ENCODE measurements around the gene KAZALD1.
A peak's percentile ranks its signal among the peaks of the same experiment; 100 is the strongest.

The KAZALD1 gene

DNA sequence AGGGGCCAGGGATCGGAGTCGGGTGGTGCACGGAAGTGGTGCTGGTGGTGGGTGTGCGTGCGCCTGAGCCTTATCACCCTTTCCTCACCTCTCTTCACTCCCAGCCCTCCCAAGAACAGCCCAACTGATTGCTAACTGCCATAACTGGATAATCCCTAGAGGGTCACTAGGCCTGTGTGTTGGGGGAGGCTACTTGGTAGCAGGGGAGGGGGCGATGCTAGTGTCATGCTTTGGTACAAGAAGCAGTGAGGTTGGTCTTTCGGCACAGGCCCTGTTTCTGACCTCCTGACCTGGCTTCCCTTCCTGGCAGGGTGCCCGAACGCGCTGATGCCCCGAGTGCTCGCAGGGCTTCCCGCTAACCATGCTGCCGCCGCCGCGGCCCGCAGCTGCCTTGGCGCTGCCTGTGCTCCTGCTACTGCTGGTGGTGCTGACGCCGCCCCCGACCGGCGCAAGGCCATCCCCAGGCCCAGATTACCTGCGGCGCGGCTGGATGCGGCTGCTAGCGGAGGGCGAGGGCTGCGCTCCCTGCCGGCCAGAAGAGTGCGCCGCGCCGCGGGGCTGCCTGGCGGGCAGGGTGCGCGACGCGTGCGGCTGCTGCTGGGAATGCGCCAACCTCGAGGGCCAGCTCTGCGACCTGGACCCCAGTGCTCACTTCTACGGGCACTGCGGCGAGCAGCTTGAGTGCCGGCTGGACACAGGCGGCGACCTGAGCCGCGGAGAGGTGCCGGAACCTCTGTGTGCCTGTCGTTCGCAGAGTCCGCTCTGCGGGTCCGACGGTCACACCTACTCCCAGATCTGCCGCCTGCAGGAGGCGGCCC lies 652 bp downstream of the KAZALD1 start:
- DNase-seq (ENCODE audit: low read depth, low spot score) = no peak
- H3K4me3 ChIP-seq = no peak overlapping the region
- no peaks in the 10 kb centered on the region for H3K36me3 ChIP-seq (ENCODE audit: insufficient read depth, low read length)
- H3K9ac ChIP-seq (ENCODE audit: insufficient read length) = no peak overlapping the region
- no peaks in the 10 kb centered on the region for H3K9me3 ChIP-seq (ENCODE audit: low read depth, low read length)
- H3K27ac ChIP-seq = no peak overlapping the region
- no peak for TF ChIP-seq FOXP2 (optimal IDR thresholded peaks at IDR 0.05; ENCODE audit: control extremely low read depth, extremely low read length, insufficient read depth)
- TF ChIP-seq EZH2 (IDR thresholded peaks at IDR 0.05) = no peak
- TF ChIP-seq POLR2AphosphoS5 (IDR thresholded peaks at IDR 0.05; ENCODE audit: borderline replicate concordance, low read depth, low read length) = no peak

DNA sequence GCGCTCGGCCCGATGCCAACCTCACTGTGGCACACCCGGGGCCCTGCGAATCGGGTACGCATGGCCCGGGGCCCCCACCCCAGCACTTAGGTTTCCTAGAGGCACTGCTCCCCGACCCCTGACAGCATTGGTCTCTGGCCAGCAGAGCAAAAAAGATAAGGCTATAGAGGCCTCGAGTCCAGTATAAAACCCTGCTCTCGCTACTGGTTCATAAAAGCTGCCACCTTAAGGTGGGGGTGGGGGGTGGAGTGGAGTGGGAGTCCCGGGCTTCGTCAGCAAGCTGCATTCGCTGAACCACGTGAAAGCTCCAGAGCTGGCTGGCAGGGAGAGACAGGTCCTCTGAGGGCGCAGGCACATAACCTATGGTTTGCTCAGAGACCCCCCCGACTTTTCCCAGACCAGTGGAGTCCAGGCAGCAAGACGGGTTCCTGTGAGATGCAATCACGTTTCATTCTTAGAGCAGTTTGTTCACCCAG lies 1.3 kb downstream of the KAZALD1 start:
- peak overlapping the region; percentile 81 for H3K27ac ChIP-seq
- no peak overlapping the region for H3K9ac ChIP-seq (ENCODE audit: insufficient read length)
- H3K36me3 ChIP-seq (ENCODE audit: insufficient read depth, low read length) = no peaks in the 10 kb centered on the region
- TF ChIP-seq FOXP2 (optimal IDR thresholded peaks at IDR 0.05; ENCODE audit: control extremely low read depth, extremely low read length, insufficient read depth) = no peak
- no peak for TF ChIP-seq POLR2AphosphoS5 (IDR thresholded peaks at IDR 0.05; ENCODE audit: borderline replicate concordance, low read depth, low read length)
- H3K9me3 ChIP-seq (ENCODE audit: low read depth, low read length) = no peaks in the 10 kb centered on the region
- DNase-seq (ENCODE audit: low read depth, low spot score) = no peak
- peak overlapping the region; percentile 58 for H3K4me3 ChIP-seq

DNA sequence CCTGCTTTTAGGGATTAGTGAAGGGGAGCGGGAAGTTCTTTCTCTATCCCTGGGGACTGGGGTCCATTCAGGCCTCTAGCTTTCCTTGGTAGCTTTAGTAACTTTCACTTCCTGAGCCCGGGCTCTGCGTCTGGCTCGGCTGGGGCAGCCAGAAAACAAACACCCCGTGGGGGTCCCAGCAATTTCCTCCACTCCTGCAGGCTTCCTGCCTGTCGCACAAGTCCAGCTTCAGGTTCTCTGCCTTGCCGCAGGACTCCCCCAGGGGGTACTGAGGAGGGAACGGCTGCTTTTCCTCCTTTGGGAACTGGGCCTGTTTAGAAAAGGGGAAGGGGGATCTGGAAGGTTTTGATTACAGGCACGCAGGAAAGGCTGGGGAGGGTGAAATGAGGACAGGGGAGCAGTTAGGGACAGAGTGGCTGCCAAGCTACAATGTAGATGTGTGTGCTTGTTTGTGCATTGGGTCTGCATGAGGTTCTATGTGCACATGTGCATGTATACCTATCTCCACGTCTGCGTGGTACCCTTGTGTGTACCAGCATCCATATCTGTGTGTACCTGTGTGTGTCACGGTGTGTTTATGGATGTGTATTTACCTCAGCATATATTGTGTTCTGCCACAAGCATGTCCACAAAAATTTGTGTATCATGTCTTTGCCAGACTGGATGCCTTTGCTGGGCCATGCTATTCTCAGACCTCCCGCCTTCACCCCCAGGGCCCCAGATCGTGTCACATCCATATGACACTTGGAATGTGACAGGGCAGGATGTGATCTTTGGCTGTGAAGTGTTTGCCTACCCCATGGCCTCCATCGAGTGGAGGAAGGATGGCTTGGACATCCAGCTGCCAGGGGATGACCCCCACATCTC lies 2.0 kb downstream of the KAZALD1 start:
- no peak overlapping the region for H3K9ac ChIP-seq (ENCODE audit: insufficient read length)
- peak overlapping the region; percentile 81 for H3K27ac ChIP-seq
- no peaks in the 10 kb centered on the region for H3K9me3 ChIP-seq (ENCODE audit: low read depth, low read length)
- DNase-seq (ENCODE audit: low read depth, low spot score) = no peak
- H3K36me3 ChIP-seq (ENCODE audit: insufficient read depth, low read length) = no peaks in the 10 kb centered on the region
- H3K4me3 ChIP-seq = peak overlapping the region; percentile 58
- TF ChIP-seq POLR2AphosphoS5 (IDR thresholded peaks at IDR 0.05; ENCODE audit: borderline replicate concordance, low read depth, low read length) (no peak), FOXP2 (optimal IDR thresholded peaks at IDR 0.05; ENCODE audit: control extremely low read depth, extremely low read length, insufficient read depth) (no peak), EZH2 (IDR thresholded peaks at IDR 0.05) (no peak)

DNA sequence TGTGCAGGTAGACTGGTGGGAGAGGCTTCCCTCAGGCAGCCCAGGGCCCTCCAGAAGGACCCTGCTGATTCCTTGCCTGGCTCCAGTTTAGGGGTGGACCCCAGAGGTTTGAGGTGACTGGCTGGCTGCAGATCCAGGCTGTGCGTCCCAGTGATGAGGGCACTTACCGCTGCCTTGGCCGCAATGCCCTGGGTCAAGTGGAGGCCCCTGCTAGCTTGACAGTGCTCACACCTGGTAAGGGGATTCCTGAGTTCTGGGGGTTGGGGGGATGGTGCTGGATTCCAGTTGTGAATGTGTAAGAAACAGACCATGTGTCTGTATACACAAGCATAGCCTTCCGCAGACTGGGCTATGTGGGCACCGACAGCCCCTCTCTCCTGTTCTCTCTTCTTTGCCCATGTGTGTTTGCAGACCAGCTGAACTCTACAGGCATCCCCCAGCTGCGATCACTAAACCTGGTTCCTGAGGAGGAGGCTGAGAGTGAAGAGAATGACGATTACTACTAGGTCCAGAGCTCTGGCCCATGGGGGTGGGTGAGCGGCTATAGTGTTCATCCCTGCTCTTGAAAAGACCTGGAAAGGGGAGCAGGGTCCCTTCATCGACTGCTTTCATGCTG lies 2.7 kb downstream of the KAZALD1 start:
- DNase-seq (ENCODE audit: low read depth, low spot score) = no peak
- no peak overlapping the region for H3K9ac ChIP-seq (ENCODE audit: insufficient read length)
- H3K4me3 ChIP-seq = no peak overlapping the region
- no peak for TF ChIP-seq FOXP2 (optimal IDR thresholded peaks at IDR 0.05; ENCODE audit: control extremely low read depth, extremely low read length, insufficient read depth)
- no peak for TF ChIP-seq EZH2 (IDR thresholded peaks at IDR 0.05)
- no peak for TF ChIP-seq POLR2AphosphoS5 (IDR thresholded peaks at IDR 0.05; ENCODE audit: borderline replicate concordance, low read depth, low read length)
- H3K27ac ChIP-seq = no peak overlapping the region
- no peaks in the 10 kb centered on the region for H3K36me3 ChIP-seq (ENCODE audit: insufficient read depth, low read length)
- no peaks in the 10 kb centered on the region for H3K9me3 ChIP-seq (ENCODE audit: low read depth, low read length)

DNA sequence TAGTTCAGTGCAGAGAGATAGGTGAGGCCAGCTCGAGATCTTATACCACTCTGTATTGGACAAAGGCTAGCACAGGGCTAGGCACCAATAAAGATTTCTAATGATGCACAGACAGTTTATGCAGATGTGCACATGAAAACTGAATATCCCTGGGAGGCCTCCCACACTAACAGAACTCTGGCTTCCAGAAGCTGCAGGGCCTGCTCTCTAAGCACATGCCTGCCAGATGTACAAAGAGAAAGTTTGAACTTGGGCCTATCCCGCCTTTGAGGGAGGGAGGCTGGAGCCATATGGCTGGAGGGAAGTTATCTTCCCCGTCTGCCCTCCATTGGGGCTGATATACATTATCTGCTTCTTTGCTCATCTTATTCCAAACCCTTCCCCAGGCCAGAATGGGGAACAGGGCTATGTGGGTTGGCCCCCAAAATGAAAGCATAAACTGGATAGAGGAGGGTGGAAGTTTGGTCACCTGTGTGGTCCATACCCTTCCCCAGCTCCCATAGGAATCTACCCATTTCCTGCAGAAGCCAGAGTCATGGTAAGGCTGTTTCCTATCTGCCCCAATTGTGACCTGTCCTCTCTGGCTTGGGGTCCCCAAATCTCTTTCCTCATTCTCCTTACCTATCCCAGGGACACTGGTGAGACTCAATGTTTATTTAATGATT lies 3.8 kb downstream of the KAZALD1 start:
- H3K9ac ChIP-seq (ENCODE audit: insufficient read length) = no peak overlapping the region
- H3K27ac ChIP-seq = no peak overlapping the region
- no peak overlapping the region for H3K4me3 ChIP-seq

DNA sequence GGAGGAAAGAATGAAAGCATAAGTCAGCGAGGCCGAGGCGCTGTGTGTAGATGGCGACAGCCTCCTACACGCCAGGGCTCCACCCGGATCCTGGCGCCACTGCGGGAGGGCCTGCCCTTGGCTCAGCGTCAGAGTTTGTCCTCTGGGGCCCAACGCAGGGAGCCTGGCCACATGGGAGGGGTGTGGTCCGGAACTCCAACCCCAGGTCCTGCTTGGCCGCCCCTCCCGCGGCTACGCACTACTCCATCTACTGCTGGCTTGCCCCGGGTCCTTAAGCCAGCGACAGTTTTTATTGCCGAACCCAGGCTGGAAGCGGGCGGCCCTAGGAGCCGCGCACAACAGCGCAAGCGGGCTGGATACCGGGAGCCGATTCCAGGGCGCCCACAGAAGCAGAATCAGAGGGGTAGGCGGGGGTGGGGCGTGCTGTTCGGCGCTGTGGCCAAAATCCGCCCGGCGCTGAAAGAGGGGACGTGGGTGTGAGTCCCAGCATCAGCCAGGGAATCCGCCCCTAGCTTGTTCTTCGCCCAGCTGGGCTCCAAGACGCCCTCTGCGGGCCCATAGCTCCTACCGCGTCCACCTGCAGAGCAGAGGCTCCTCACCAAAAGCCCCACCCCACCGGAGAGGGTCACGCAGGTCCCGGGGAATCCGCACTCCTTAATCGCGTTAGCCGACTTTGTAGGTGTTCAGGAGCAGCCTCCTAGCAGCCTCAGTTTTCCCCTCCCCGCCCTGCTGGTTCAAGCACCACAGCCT lies 4.5 kb downstream of the KAZALD1 start:
- peak overlapping the region; percentile 77; the same call in 1 of the 2 replicates for H3K4me3 ChIP-seq
- TF ChIP-seq EZH2 (IDR thresholded peaks at IDR 0.05) (no peak), FOXP2 (optimal IDR thresholded peaks at IDR 0.05; ENCODE audit: control extremely low read depth, extremely low read length, insufficient read depth) (no peak), POLR2AphosphoS5 (IDR thresholded peaks at IDR 0.05; ENCODE audit: borderline replicate concordance, low read depth, low read length) (no peak)
- H3K27ac ChIP-seq = no peak overlapping the region
- no peak for DNase-seq (ENCODE audit: low read depth, low spot score)
- H3K9me3 ChIP-seq (ENCODE audit: low read depth, low read length) = no peaks in the 10 kb centered on the region
- H3K9ac ChIP-seq (ENCODE audit: insufficient read length) = no peak overlapping the region
- H3K36me3 ChIP-seq (ENCODE audit: insufficient read depth, low read length) = no peaks in the 10 kb centered on the region

More for the DNA sequence above, 3.8 kb downstream of the KAZALD1 start:
- TF ChIP-seq FOXP2 (optimal IDR thresholded peaks at IDR 0.05; ENCODE audit: control extremely low read depth, extremely low read length, insufficient read depth) (no peak), POLR2AphosphoS5 (IDR thresholded peaks at IDR 0.05; ENCODE audit: borderline replicate concordance, low read depth, low read length) (no peak), EZH2 (IDR thresholded peaks at IDR 0.05) (no peak)
- no peaks in the 10 kb centered on the region for H3K9me3 ChIP-seq (ENCODE audit: low read depth, low read length)
- H3K36me3 ChIP-seq (ENCODE audit: insufficient read depth, low read length) = no peaks in the 10 kb centered on the region
- no peak for DNase-seq (ENCODE audit: low read depth, low spot score)

DNA sequence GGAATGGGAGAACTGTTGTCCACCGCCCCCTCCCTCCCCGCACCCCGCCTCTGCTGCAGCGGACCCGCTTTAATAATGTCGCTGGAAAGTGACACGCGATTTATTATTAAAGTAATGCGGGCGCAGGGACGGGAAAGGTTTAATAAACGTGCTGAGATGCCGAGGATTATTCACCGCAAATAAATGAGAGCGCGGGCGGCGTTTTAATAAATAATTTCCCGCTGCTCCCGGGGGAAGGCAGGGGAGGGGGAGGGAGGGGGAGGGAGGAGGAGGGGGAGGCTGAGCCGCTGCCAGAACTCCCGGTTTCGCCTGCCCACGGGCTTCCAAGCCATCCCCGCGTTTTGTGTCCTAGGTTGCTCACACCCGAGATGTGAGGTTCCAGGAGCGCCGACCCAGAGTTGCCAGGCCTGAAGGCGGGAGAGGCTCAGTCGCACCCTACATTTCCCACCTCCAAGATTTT lies 5.1 kb downstream of the KAZALD1 start:
- Histone ChIP-seq H3K27ac (no peak overlapping the region), H3K9ac (ENCODE audit: insufficient read length) (peak overlapping the region; percentile 32)

More for the DNA sequence above, 5.1 kb downstream of the KAZALD1 start:
- TF ChIP-seq POLR2AphosphoS5 (IDR thresholded peaks at IDR 0.05; ENCODE audit: borderline replicate concordance, low read depth, low read length) = no peak
- no peak for TF ChIP-seq FOXP2 (optimal IDR thresholded peaks at IDR 0.05; ENCODE audit: control extremely low read depth, extremely low read length, insufficient read depth)
- no peak for DNase-seq (ENCODE audit: low read depth, low spot score)
- no peaks in the 10 kb centered on the region for H3K36me3 ChIP-seq (ENCODE audit: insufficient read depth, low read length)
- no peaks in the 10 kb centered on the region for H3K9me3 ChIP-seq (ENCODE audit: low read depth, low read length)
- H3K4me3 ChIP-seq = peak overlapping the region; percentile 77
